Breast epithelium (tissue), 4 donors: ENCODE measurements around the gene DLK1. TPM values are rescaled to one million over a fixed set of nuclear protein-coding genes. Genes with fewer than 3 reads are reported as not detected.

Experiments used
- DNase-seq, 2 donors: peaks; one replicate each; pipeline ENCODE4 v3.0.0-alpha.2; 2019; ENCODE audit warnings: low spot score in 2 of 2
- H3K27ac ChIP-seq, 2 donors: fragments of 200-600 bp; sonication (generic) in 1 of 2; one replicate each; pipeline ENCODE4 v1.5.1; 2016 to 2019; ENCODE audit warnings: mild to moderate bottlenecking in 1 of 2
- H3K27me3 ChIP-seq, 2 donors: fragments of 200-600 bp; sonication (generic) in 1 of 2; one replicate each; pipeline versions ENCODE4 v1.5.1 to v1.6.0; 2017 to 2019; ENCODE audit warnings: control low read depth in 1 of 2, mild to moderate bottlenecking in 1 of 2
- H3K36me3 ChIP-seq: fragments of 200-600 bp; one replicate; pipeline ENCODE4 v1.5.1; 2019
- H3K4me1 ChIP-seq, 2 donors: fragments of 200-600 bp; sonication (generic); one replicate each; pipeline ENCODE4 v1.5.1; 2016 to 2019; ENCODE audit warnings: control low read depth in 1 of 2
- H3K4me3 ChIP-seq, 3 donors: fragments of 200-600 bp; sonication (generic); 1 replicate in 2 of 3; 2 replicates in 1 of 3; pipeline ENCODE4 v1.5.1; 2016 to 2019; ENCODE audit warnings: mild to moderate bottlenecking in 3 of 3, moderate library complexity in 2 of 3
- H3K9me3 ChIP-seq, 2 donors: fragments of 200-600 bp; sonication (generic) in 1 of 2; one replicate each; pipeline ENCODE4 v1.5.1; 2016 to 2019; ENCODE audit warnings: control low read depth in 1 of 2
- CTCF ChIP-seq, 3 donors: fragments of 450-650 bp; IDR thresholded peaks; one replicate each; pipeline ENCODE4 v1.5.1; 2016 to 2017; ENCODE audit warnings: antibody characterized with exemption in 3 of 3, mild to moderate bottlenecking in 3 of 3, moderate library complexity in 3 of 3
- POLR2A ChIP-seq: fragments of 450-650 bp; IDR thresholded peaks from one replicate; pipeline ENCODE4 v1.6.1; 2016; ENCODE audit warnings: antibody characterized with exemption, mild to moderate bottlenecking, moderate library complexity
- POLR2AphosphoS5 ChIP-seq, 3 donors: sonication (generic); formaldehyde crosslinking; IDR thresholded peaks; one replicate each; pipeline ENCODE4 v1.6.1; 2017; ENCODE audit warnings: antibody characterized with exemption in 3 of 3
- intact Hi-C: fragments of 100-400 bp; cut with DNase I; formaldehyde crosslinking; loops from one replicate; pipeline ENCODE4 v1.15.1; 2023; ENCODE audit warnings: low total_unique reads
- total RNA-seq, 3 donors: library from RNA; depleted of rRNA; stranded (reverse); fragments of >200 nt; gene quantifications; one replicate each; pipeline ENCODE4 v1.1.0, GENCODE V29; 2016

The DLK1 gene
- total RNA-seq, 3 donors from 2014 or later, result 1.2 to 5.2 TPM; not detected in 1

DNA sequence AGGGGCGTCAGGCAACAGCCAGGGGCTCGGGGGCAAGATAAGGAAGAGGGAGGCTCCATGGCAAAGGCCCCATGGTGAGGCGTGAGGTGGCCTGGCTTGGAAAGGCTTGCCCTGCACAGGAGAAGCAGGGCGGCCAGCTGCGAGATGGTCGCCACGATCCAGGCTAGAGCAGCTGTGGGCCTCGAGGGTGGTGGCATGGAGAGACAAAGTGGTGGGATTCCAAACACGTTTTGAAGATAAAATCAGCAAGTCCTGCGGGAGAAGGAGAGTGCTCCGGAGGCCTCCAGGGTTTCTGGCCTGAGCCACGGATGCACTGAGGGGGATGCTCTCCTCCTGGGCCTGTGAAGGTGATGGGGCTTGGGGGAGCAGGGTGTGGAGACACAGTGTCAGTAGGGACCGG is 20.5 kb upstream of the DLK1 start:
- intact Hi-C loops, result no loop called here
- H3K27me3 ChIP-seq, result peaks cover 0 to 10% of the 10 kb centered on the region in 2 donors
- H3K4me1 ChIP-seq, result peaks cover 0 to 3% of the 10 kb centered on the region in 2 donors
- H3K36me3 ChIP-seq, result no peaks in the 10 kb centered on the region
- H3K27ac ChIP-seq, result no peak overlapping the region
- no peak overlapping the region for H3K4me3 ChIP-seq
- H3K9me3 ChIP-seq, result no peaks in the 10 kb centered on the region
- TF ChIP-seq POLR2AphosphoS5 (IDR thresholded peaks at IDR 0.05) (no peak), POLR2A (no peak), CTCF (IDR thresholded peaks at IDR 0.05) (no peak)
- DNase-seq, result no peak

DNA sequence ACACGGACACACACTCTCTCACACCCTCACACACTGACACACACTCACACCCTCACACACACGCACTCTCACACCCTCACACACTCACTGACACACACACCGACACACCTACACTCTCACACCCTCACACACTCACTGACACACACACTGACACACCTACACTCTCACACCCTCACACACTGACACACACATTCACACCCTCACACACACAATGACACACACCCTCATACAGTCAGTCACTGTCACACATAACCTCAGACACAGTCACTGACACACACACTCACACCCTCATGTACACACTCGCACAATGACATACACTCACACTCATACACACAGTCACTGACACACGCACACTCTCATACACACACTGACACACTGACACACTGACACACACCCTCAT is 19.8 kb upstream of the DLK1 start:
- H3K4me1 ChIP-seq, result peaks cover 0 to 3% of the 10 kb centered on the region in 2 donors
- no peaks in the 10 kb centered on the region for H3K36me3 ChIP-seq
- H3K4me3 ChIP-seq, result no peak overlapping the region
- intact Hi-C loops, result no loop called here
- TF ChIP-seq POLR2A, result no peak
- TF ChIP-seq CTCF (IDR thresholded peaks at IDR 0.05), result no peak
- TF ChIP-seq POLR2AphosphoS5 (IDR thresholded peaks at IDR 0.05), result no peak
- no peaks in the 10 kb centered on the region for H3K9me3 ChIP-seq
- no peak overlapping the region for H3K27ac ChIP-seq
- DNase-seq, result no peak
- H3K27me3 ChIP-seq, result peaks cover 0 to 13% of the 10 kb centered on the region in 2 donors

DNA sequence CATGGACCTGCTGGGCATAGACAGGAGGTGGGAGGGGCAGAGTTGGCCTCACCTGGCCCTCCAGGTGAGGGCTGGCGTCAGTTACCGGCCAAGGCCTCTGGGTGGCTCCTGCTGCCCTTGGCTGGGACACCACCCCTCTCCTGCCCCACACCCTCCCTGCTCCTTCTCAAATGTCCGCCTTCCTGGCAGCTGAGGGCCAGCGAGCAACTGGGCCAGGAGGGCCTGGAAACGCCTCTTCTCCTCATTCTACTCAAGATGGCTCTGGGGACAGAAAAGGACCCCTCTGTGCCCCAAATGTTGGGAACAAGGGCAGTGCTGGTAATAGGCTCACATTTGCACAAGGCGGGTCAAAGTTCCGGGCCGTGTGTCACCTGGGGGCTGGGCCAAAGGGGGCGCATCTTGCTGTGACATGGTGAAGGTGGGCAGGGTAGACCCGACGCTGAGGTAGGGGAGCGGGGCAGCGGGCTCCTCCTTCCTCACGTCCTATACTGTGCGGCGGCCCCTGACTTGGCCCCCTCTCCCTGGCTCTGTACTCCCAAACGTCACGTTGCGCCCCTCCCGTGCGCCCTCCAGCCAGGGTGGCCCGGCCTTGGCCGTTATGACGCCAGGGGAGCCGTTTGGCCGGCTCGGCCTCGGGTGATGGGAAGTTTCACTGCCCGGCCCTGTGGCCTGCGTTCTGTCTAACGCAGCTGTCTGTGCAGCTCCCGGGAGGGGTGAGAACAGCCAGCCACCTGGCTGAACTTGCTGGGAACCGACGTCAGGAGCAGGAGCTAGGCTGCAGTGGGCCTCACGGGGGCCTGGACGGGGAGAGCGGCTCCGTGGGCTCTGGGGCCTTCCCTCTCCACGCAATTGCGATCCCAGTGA is 18.0 kb upstream of the DLK1 start:
- peaks cover 0 to 17% of the 10 kb centered on the region in 2 donors for H3K27me3 ChIP-seq
- peaks cover 0 to 3% of the 10 kb centered on the region in 2 donors for H3K4me1 ChIP-seq
- DNase-seq, result no peak
- no peaks in the 10 kb centered on the region for H3K9me3 ChIP-seq
- H3K27ac ChIP-seq, result no peak overlapping the region
- TF ChIP-seq POLR2AphosphoS5 (IDR thresholded peaks at IDR 0.05) (no peak), POLR2A (no peak), CTCF (IDR thresholded peaks at IDR 0.05) (no peak)
- no peaks in the 10 kb centered on the region for H3K36me3 ChIP-seq
- H3K4me3 ChIP-seq, result peak overlapping the region in 1 of 3 donors; percentile 52
- intact Hi-C loops, result no loop called here

DNA sequence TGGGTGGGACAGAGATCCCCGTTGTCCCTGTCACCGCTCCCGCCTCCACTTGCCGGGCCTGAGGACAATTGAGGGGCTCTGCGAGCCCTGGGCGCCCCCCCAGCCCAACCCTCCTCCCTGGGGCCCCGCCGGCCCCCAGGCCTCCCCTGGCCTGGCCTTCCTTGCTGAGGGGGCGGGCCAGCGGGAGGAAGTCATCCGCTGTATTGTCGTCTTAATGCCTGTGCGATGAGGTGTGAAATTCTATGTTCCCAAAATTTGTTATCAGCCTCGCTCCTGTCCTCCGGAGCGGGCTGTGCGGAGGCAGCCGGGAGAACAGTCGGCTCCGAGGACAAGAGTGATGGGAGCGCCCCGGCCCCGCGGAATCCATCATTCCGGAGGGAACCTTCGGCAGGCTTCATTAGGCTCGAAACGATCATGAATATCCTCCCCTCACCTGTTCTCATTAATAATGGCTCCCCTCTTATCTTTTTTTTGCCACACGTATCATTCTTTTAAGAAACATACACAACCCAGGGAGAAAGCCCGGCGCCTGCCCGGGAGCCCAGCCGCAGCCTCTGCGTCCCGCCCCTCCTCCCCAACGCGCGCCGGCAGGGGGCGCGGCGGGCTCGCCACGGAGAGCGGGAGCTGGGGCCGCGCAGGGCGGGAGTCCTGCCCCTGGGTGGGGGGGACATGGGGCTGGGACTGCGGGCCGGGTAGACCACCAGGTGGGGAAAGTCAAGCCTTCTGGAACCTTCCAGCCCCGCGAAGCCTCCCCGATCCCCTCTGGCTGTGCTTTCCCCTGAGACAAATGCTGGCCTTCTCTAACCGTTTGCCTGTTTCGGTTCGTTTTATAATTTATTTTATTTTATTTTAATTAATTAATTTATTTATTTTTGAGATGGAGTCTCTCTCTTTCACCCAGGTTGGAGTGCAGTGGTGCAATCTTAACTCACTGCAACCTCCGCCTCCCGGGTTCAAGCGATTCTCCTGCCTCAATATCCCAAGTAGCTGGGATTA is 17.1 kb upstream of the DLK1 start:
- Histone ChIP-seq H3K4me1 (peaks cover 0 to 3% of the 10 kb centered on the region in 2 donors), H3K27ac (no peak overlapping the region), H3K36me3 (no peaks in the 10 kb centered on the region), H3K27me3 (peaks cover 0 to 20% of the 10 kb centered on the region in 2 donors), H3K9me3 (no peaks in the 10 kb centered on the region), H3K4me3 (peak overlapping the region; percentile 7 to 52 (median 28))
- intact Hi-C loops, result no loop called here
- TF ChIP-seq POLR2A (no peak), CTCF (IDR thresholded peaks at IDR 0.05) (peak in 2 of 3 donors; percentile 14 to 21)
- peak in 1 of 2 donors; percentile 22 for DNase-seq
